Measurements from ENCODE around the gene KCNN3. TPM values are rescaled to one million over a fixed set of nuclear protein-coding genes. Genes with fewer than 3 reads are reported as not detected.

Gene KCNN3
- total RNA-seq, 6 donors from 2014 or later, result 2.7 to 6.6 (median 3.7) TPM

DNA sequence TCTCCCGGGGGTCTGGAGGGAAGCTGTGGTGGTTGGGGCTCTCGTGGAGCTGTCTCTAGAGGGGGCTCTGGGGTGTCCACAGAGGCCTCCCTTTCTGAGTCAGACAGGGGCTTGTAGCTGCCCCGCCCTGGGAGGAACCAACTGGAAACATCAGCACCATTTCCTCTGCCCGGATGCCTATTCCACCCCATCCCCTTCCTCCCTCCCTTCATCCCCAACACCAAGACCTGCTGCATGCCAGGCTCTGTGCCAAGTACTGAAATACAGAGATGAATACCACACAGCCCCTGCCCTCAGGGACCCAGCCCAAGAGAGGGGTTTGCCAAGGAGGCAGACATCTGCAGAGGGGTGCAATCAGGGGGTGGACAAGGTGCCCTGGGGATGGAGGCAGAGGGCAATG, 136.5 kb downstream of the KCNN3 start:
- ATAC-seq (ENCODE audit: low FRiP score in 2 of 2), result no peak
- Histone ChIP-seq H3K9me3 (no peaks in the 10 kb centered on the region), H3K36me3 (no peaks in the 10 kb centered on the region), H3K4me3 (no peak overlapping the region), H3K27me3 (no peaks in the 10 kb centered on the region), H3K27ac (no peak overlapping the region), H3K4me1 (peaks cover 7 to 20% (median 18%) of the 10 kb centered on the region in 4 donors)
- no peak for TF ChIP-seq EP300 (IDR thresholded peaks at IDR 0.05)
- TF ChIP-seq, protein P1, sequence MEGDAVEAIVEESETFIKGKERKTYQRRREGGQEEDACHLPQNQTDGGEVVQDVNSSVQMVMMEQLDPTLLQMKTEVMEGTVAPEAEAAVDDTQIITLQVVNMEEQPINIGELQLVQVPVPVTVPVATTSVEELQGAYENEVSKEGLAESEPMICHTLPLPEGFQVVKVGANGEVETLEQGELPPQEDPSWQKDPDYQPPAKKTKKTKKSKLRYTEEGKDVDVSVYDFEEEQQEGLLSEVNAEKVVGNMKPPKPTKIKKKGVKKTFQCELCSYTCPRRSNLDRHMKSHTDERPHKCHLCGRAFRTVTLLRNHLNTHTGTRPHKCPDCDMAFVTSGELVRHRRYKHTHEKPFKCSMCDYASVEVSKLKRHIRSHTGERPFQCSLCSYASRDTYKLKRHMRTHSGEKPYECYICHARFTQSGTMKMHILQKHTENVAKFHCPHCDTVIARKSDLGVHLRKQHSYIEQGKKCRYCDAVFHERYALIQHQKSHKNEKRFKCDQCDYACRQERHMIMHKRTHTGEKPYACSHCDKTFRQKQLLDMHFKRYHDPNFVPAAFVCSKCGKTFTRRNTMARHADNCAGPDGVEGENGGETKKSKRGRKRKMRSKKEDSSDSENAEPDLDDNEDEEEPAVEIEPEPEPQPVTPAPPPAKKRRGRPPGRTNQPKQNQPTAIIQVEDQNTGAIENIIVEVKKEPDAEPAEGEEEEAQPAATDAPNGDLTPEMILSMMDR (IDR thresholded peaks at IDR 0.05), result no peak
- TF ChIP-seq POLR2AphosphoS5 (IDR thresholded peaks at IDR 0.05), result no peak
- no peak for TF ChIP-seq POLR2A (IDR thresholded peaks at IDR 0.05)
- DNase-seq, result no peak
- 58 to 68% methylated on average over 4 of the region's 4 CpGs for WGBS, 2 donors

DNA sequence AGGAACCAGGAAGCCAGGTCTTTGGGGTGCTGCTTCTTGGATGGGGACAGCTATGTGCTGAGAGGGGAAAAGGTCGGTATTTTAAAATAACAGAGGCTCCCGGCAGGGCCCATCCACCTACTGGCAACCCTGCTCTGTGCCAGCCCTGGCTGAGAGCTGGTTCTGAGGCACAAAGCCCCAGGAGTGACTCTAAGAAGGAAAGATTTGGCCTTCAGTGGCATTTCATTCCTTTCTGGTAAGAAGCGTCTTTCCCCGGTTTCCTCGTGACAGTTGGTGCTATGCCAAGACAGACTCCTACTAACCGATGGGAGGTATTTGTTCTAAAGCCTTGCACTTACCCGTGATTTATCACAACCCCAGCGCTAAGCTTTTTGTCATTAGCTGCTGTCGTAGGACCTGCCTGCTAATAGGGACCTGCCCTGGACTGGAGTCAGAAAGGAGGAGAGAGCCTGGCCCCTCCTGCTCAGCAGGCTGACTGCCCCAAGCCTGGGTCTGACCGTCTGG, 139.0 kb downstream of the KCNN3 start:
- WGBS, 2 donors, result 41 to 45% methylated on average over 9 to 10 of the region's 10 CpGs
- no peak for TF ChIP-seq POLR2AphosphoS5 (IDR thresholded peaks at IDR 0.05)
- TF ChIP-seq POLR2A (IDR thresholded peaks at IDR 0.05), result no peak
- no peak for TF ChIP-seq EP300 (IDR thresholded peaks at IDR 0.05)
- TF ChIP-seq, protein P1 (IDR thresholded peaks at IDR 0.05), result no peak
- no peak overlapping the region for H3K4me3 ChIP-seq
- ATAC-seq (ENCODE audit: low FRiP score in 2 of 2) (no peak), DNase-seq (no peak)
- H3K27ac ChIP-seq, result peak overlapping the region; percentile 4 to 64 (median 12)
- peaks cover 7 to 21% (median 18%) of the 10 kb centered on the region in 4 donors for H3K4me1 ChIP-seq
- no peaks in the 10 kb centered on the region for H3K9me3 ChIP-seq
- no peaks in the 10 kb centered on the region for H3K27me3 ChIP-seq
- no peaks in the 10 kb centered on the region for H3K36me3 ChIP-seq

DNA sequence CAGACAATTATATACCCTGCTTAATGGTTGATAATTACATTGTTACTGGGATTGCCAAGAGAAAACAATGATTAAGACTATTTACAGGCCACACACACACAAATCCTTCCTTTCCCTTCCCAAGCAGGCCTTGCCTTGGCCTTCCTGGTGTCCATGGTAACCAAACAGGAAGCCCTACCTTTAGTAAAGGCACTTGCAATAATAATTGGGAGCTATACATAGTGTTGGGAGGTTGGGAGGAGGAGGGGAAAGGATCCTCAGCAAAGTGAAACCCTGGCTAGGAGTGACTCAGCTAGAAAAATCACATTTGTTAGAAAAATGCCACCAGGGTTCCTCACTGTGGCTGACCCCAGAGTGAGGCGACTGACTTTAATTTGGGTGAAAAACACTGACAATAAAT, 139.8 kb downstream of the KCNN3 start:
- H3K4me3 ChIP-seq, result no peak overlapping the region
- H3K4me1 ChIP-seq, result peaks cover 7 to 21% (median 18%) of the 10 kb centered on the region in 4 donors
- ATAC-seq (ENCODE audit: low FRiP score in 2 of 2) (peak in 1 of 2 donors; percentile 9), DNase-seq (no peak)
- H3K36me3 ChIP-seq, result no peaks in the 10 kb centered on the region
- TF ChIP-seq POLR2AphosphoS5 (IDR thresholded peaks at IDR 0.05) (no peak), POLR2A (IDR thresholded peaks at IDR 0.05) (no peak), EP300 (IDR thresholded peaks at IDR 0.05) (no peak)
- TF ChIP-seq, protein P1 (IDR thresholded peaks at IDR 0.05), result no peak
- no peaks in the 10 kb centered on the region for H3K27me3 ChIP-seq
- peak overlapping the region in 3 of 4 donors; percentile 6 to 64 (median 18) for H3K27ac ChIP-seq
- H3K9me3 ChIP-seq, result no peaks in the 10 kb centered on the region
- 39 to 65% methylated on average over 1 of the region's 1 CpG for WGBS, 2 donors

- no peak for DNase-seq
- H3K27me3 ChIP-seq, result no peaks in the 10 kb centered on the region
- H3K4me3 ChIP-seq, result no peak overlapping the region
- H3K9me3 ChIP-seq, result no peaks in the 10 kb centered on the region
- H3K27ac ChIP-seq, result no peak overlapping the region
- peaks cover 7 to 21% (median 18%) of the 10 kb centered on the region in 4 donors for H3K4me1 ChIP-seq
- no peak for ATAC-seq (ENCODE audit: low FRiP score in 2 of 2)
- no peaks in the 10 kb centered on the region for H3K36me3 ChIP-seq
- WGBS, 2 donors, result 90 to 92% methylated on average over 3 of the region's 3 CpGs
- TF ChIP-seq POLR2A (IDR thresholded peaks at IDR 0.05) (no peak), POLR2AphosphoS5 (IDR thresholded peaks at IDR 0.05) (no peak), EP300 (IDR thresholded peaks at IDR 0.05) (no peak)
- TF ChIP-seq, protein P1 (IDR thresholded peaks at IDR 0.05), result no peak
Observed at GRCh38 chr1:154729577-154729976, 140.5 kb downstream of the KCNN3 start.

DNA sequence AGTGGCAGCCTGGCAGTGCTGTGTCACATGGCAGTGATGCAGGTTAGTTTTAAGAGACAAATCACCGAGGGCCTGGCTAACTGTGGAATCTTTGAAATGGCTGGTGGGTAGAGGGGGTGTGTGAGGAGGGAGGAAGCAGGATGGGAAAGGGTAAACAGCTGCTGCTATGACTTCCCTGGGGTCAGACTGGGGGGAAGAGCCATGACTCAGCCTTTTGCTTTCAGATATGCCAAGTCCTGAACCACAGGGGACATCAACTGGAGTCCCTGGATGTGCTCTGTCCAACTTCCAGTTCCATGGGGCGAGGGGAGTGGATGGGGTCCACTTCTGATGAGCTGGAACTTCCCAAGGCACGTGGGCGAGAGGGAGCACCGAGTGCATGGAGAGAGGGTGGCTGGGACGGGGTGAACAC, 141.0 kb downstream of the KCNN3 start:
- Histone ChIP-seq H3K9me3 (no peaks in the 10 kb centered on the region), H3K4me3 (no peak overlapping the region), H3K36me3 (no peaks in the 10 kb centered on the region), H3K27me3 (no peaks in the 10 kb centered on the region), H3K27ac (no peak overlapping the region), H3K4me1 (peaks cover 7 to 21% (median 18%) of the 10 kb centered on the region in 4 donors)
- no peak for TF ChIP-seq POLR2AphosphoS5 (IDR thresholded peaks at IDR 0.05)
- no peak for TF ChIP-seq EP300 (IDR thresholded peaks at IDR 0.05)
- DNase-seq (no peak), ATAC-seq (ENCODE audit: low FRiP score in 2 of 2) (peak in 1 of 2 donors; percentile 34)
- 72 to 80% methylated on average over 6 of the region's 6 CpGs for WGBS, 2 donors
